ENCODE data around the gene PRUNE1. TPM values are rescaled to one million over a fixed set of nuclear protein-coding genes. Genes with fewer than 3 reads are reported as not detected.

Gene PRUNE1
- polyA plus RNA-seq, 1 donor from 2014 or later: 32.2 TPM

GRCh38 chr1:151048645-151049032, 40.4 kb downstream of the PRUNE1 start:
- Histone ChIP-seq H3F3A (ENCODE audit: insufficient read depth, low read length, poor library complexity, severe bottlenecking) (no peaks in the 10 kb centered on the region), H3K9ac (ENCODE audit: low read length) (peak overlapping the region; percentile 87), H3K4me3 (ENCODE audit: low read length) (peak overlapping the region; percentile 90), H3K9me2 (ENCODE audit: insufficient read depth, low read length) (no peaks in the 10 kb centered on the region), H3K27ac (ENCODE audit: low read length) (peak overlapping the region; percentile 71), H3K36me3 (ENCODE audit: insufficient read depth, low read length) (no peaks in the 10 kb centered on the region), H3K4me2 (ENCODE audit: low read length) (peak overlapping the region; percentile 76), H3K27me3 (ENCODE audit: insufficient read depth, low read depth, low read length) (no peaks in the 10 kb centered on the region), H3K79me2 (replicated peaks; ENCODE audit: insufficient read depth, low read length) (no peaks in the 10 kb centered on the region), H3K9me3 (ENCODE audit: low read length) (no peaks in the 10 kb centered on the region), H4K20me1 (ENCODE audit: insufficient read depth) (no peaks in the 10 kb centered on the region), H2AFZ (ENCODE audit: low read depth, low read length) (no peak overlapping the region)
- TF ChIP-seq POLR2AphosphoS5 (IDR thresholded peaks at IDR 0.05) (no peak), EP300 (conservative IDR thresholded peaks at IDR 0.05; ENCODE audit: poor library complexity, severe bottlenecking) (no peak), CTCF (IDR thresholded peaks at IDR 0.05; ENCODE audit: poor library complexity, severe bottlenecking) (peak; percentile 23), SMC3 (conservative IDR thresholded peaks at IDR 0.05; ENCODE audit: poor library complexity) (no peak)

GRCh38 chr1:151049458-151049857, 41.2 kb downstream of the PRUNE1 start:
- Histone ChIP-seq H4K20me1 (ENCODE audit: insufficient read depth) (no peaks in the 10 kb centered on the region), H3K9me3 (ENCODE audit: low read length) (no peaks in the 10 kb centered on the region), H3K4me3 (ENCODE audit: low read length) (peak overlapping the region; percentile 14), H3K79me2 (replicated peaks; ENCODE audit: insufficient read depth, low read length) (no peaks in the 10 kb centered on the region), H2AFZ (ENCODE audit: low read depth, low read length) (no peak overlapping the region), H3K9me2 (ENCODE audit: insufficient read depth, low read length) (no peaks in the 10 kb centered on the region), H3K4me2 (ENCODE audit: low read length) (no peak overlapping the region), H3F3A (ENCODE audit: insufficient read depth, low read length, poor library complexity, severe bottlenecking) (no peaks in the 10 kb centered on the region), H3K27me3 (ENCODE audit: insufficient read depth, low read depth, low read length) (no peaks in the 10 kb centered on the region), H3K9ac (ENCODE audit: low read length) (no peak overlapping the region), H3K36me3 (ENCODE audit: insufficient read depth, low read length) (no peaks in the 10 kb centered on the region), H3K27ac (ENCODE audit: low read length) (no peak overlapping the region)
- TF ChIP-seq MXI1 (conservative IDR thresholded peaks at IDR 0.05; ENCODE audit: poor library complexity, severe bottlenecking) (no peak), EP300 (conservative IDR thresholded peaks at IDR 0.05; ENCODE audit: poor library complexity, severe bottlenecking) (no peak), REST (IDR thresholded peaks at IDR 0.05; ENCODE audit: borderline replicate concordance) (no peak), TAF1 (IDR thresholded peaks at IDR 0.05; ENCODE audit: low read depth) (no peak), SMC3 (conservative IDR thresholded peaks at IDR 0.05; ENCODE audit: poor library complexity) (no peak), RAD21 (conservative IDR thresholded peaks at IDR 0.05) (no peak), CTCF (IDR thresholded peaks at IDR 0.05; ENCODE audit: poor library complexity, severe bottlenecking) (no peak), EZH2 (IDR thresholded peaks at IDR 0.05; ENCODE audit: borderline replicate concordance, insufficient read depth, low read length, poor library complexity, severe bottlenecking) (no peak), POLR2AphosphoS5 (IDR thresholded peaks at IDR 0.05) (no peak)

Measured in neural cell (in vitro differentiated cells).